Adipocyte (in vitro differentiated cells): Measurements from ENCODE around the gene LANCL1.
"Not testable (repeated sequence)": the region's sequence is repeated elsewhere in the genome, so short reads cannot be mapped to it uniquely, and the experiment has no call there.

Experiments used
- DNase-seq: peaks from one replicate; pipeline ENCODE4 v3.0.0-alpha.2; 2015; ENCODE audit warnings: low read depth
- H3K27me3 ChIP-seq: replicated peaks from 2 replicates; pipeline ENCODE4 v1.7.0; 2013; ENCODE audit warnings: mild to moderate bottlenecking, low read length, moderate library complexity; ENCODE audit not compliant: control insufficient read depth, insufficient read depth
- H3K36me3 ChIP-seq: 2 replicates; pipeline ENCODE4 v1.7.0; 2013; ENCODE audit warnings: low read length, mild to moderate bottlenecking, moderate library complexity; ENCODE audit not compliant: control insufficient read depth, insufficient read depth, severe bottlenecking
- H3K4me1 ChIP-seq: 2 replicates; pipeline ENCODE4 v1.7.0; 2013; ENCODE audit warnings: mild to moderate bottlenecking, low read length, moderate library complexity; ENCODE audit not compliant: control insufficient read depth, insufficient read depth
- H3K4me3 ChIP-seq: 2 replicates; pipeline ENCODE4 v1.7.0; 2013; ENCODE audit warnings: mild to moderate bottlenecking, low read length, moderate library complexity
- H3K9ac ChIP-seq: 2 replicates; pipeline ENCODE4 v1.7.0; 2013; ENCODE audit warnings: mild to moderate bottlenecking, low read length, moderate library complexity
- H3K9me3 ChIP-seq: 2 replicates; pipeline ENCODE4 v1.7.0; 2013; ENCODE audit warnings: mild to moderate bottlenecking, low read length, moderate library complexity; ENCODE audit not compliant: control insufficient read depth

LANCL1 gene

DNA sequence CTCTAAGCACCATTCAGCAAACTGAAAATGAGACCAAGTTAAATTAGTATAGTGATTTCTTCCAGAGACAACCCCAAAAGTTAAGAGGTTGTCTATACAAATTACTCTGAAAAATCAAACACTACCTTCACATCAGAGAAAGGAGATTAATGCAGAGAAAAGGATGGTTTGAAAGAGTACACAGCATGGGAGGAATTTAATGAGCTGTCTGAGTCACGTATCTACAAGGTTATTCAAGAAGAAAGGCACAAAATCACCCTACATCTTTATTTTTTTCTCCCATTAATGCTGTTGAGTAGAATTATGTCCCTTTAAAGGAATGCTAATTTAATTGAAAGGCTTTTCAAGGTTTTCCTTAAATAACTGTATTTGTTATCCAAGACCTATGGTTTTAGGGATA lies 41.1 kb downstream of the LANCL1 start:
- Histone ChIP-seq H3K9ac (no peak overlapping the region), H3K36me3 (peaks cover 82% of the 10 kb centered on the region), H3K4me3 (no peak overlapping the region), H3K27me3 (no peaks in the 10 kb centered on the region), H3K4me1 (no peaks in the 10 kb centered on the region), H3K9me3 (no peaks in the 10 kb centered on the region)
- no peak for DNase-seq

GRCh38 chr2:210432633-210433032 lies 43.9 kb downstream of the LANCL1 start:
- Histone ChIP-seq H3K4me1 (peaks cover 20% of the 10 kb centered on the region), H3K36me3 (peaks cover 59% of the 10 kb centered on the region), H3K27me3 (no peaks in the 10 kb centered on the region), H3K4me3 (no peak overlapping the region), H3K9ac (no peak overlapping the region), H3K9me3 (no peaks in the 10 kb centered on the region)
- DNase-seq = no peak

GRCh38 chr2:210429403-210430137 lies 47.0 kb downstream of the LANCL1 start:
- peaks cover 4% of the 10 kb centered on the region for H3K9me3 ChIP-seq

DNA sequence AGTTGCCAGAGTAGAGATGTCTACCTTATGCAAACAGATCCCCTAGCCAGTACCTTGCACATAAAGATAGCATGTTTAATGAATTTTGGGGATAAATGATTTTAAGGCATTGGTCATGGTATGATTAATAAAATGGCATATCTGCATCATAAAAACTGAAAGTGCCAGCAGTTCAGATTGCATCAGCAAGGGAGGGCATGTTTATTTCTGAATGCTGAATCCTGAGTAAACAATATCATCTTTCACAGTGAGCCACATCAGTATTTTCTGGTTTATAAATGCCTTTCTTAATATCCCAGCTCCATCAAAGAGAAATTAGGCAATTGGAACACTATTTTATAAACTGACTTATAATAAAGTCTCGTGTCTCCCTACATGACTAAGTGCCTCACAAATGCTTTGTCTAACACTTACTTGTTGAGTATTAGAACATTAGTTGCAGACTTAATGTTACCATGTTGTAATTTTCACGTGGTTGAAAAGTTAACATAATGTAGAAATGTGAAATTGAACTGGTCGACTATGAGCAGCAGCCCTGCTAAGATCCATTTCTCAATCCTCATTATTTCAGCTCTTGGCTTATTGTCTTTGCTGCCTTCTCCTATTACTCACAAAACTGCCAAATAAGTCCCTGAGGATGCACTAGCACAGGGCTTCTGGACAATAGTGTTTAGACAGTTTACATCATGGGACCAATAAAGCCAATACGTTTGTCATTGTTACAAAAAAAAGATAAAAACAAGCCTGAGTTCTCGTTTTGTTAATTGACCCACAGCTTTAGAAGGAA lies 48.0 kb downstream of the LANCL1 start:
- H3K9ac ChIP-seq = no peak overlapping the region
- no peaks in the 10 kb centered on the region for H3K27me3 ChIP-seq
- peaks cover 22% of the 10 kb centered on the region for H3K36me3 ChIP-seq
- peak overlapping the region; percentile 7 for H3K4me3 ChIP-seq
- peaks cover 20% of the 10 kb centered on the region for H3K4me1 ChIP-seq
- peaks cover 4% of the 10 kb centered on the region for H3K9me3 ChIP-seq
- peak; percentile 48 for DNase-seq

More at GRCh38 chr2:210429403-210430137, 47.0 kb downstream of the LANCL1 start:
- Histone ChIP-seq H3K4me3 (no peak overlapping the region), H3K27me3 (no peaks in the 10 kb centered on the region), H3K36me3 (peaks cover 31% of the 10 kb centered on the region), H3K9ac (no peak overlapping the region), H3K4me1 (peaks cover 20% of the 10 kb centered on the region)
- DNase-seq = no peak

DNA sequence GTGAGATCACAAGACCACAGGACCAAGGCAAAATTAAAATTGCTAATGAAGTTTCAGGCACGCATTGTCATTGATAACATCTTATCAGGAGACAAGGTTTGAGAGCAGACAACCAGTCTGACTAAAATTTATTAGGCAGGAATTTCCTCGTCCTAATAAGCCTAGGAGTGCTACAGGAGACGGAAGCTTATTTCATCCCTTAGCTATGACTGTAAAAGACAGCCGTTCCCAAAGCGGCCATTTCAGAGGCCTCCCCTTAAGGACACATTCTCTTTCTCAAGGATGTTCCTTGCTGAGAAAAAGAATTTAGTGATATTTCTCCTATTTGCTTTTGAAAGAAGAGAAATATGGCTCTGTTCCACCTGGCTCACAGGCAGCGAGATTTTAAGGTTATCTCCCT lies 49.2 kb downstream of the LANCL1 start:
- not testable (repeated sequence) for H3K9me3 ChIP-seq, H3K9ac ChIP-seq, H3K4me3 ChIP-seq, DNase-seq, H3K36me3 ChIP-seq, H3K27me3 ChIP-seq
- H3K4me1 ChIP-seq = peaks cover 20% of the 10 kb centered on the region

GRCh38 chr2:210422366-210422765 lies 54.2 kb downstream of the LANCL1 start:
- Histone ChIP-seq H3K4me1 (no peaks in the 10 kb centered on the region), H3K27me3 (peaks cover 2% of the 10 kb centered on the region), H3K9ac (no peak overlapping the region), H3K36me3 (no peaks in the 10 kb centered on the region), H3K4me3 (no peak overlapping the region), H3K9me3 (peaks cover 3% of the 10 kb centered on the region)
- no peak for DNase-seq

- no peak overlapping the region for H3K9ac ChIP-seq
- H3K4me3 ChIP-seq = no peak overlapping the region
- H3K36me3 ChIP-seq = no peaks in the 10 kb centered on the region
- H3K27me3 ChIP-seq = peaks cover 4% of the 10 kb centered on the region
- DNase-seq = peak; percentile 23
- H3K9me3 ChIP-seq = no peaks in the 10 kb centered on the region
- no peaks in the 10 kb centered on the region for H3K4me1 ChIP-seq
These were observed 54.6 kb downstream of the LANCL1 start for GRCh38 chr2:210421916-210422315.

GRCh38 chr2:210412660-210413059 lies 63.9 kb downstream of the LANCL1 start:
- peaks cover 18% of the 10 kb centered on the region for H3K9me3 ChIP-seq

DNA sequence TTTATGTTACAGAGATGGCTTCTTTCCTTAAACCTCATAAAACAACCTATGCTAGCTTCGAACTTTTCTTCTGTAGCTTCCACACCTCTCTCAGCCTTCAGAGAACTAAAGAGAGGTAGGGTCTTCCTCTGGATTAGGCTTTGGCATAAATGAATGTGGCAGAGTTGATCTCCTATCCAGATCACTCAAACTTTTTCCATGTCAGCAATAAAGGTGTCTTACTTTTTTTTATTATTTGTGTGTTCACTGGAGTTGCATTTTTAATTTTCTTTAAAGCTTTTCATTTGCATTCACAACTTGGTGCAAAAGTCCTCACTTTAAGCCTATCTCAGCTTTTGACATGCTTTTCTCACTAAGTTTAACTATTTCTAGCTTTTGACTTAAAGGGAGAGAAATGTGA lies 66.0 kb downstream of the LANCL1 start:
- Histone ChIP-seq H3K9me3 (peaks cover 15% of the 10 kb centered on the region), H3K4me3 (no peak overlapping the region), H3K9ac (no peak overlapping the region), H3K27me3 (no peaks in the 10 kb centered on the region), H3K4me1 (no peaks in the 10 kb centered on the region), H3K36me3 (no peaks in the 10 kb centered on the region)
- no peak for DNase-seq

More at GRCh38 chr2:210412660-210413059, 63.9 kb downstream of the LANCL1 start:
- Histone ChIP-seq H3K4me1 (no peaks in the 10 kb centered on the region), H3K9ac (no peak overlapping the region), H3K27me3 (peaks cover 4% of the 10 kb centered on the region), H3K36me3 (no peaks in the 10 kb centered on the region), H3K4me3 (no peak overlapping the region)
- no peak for DNase-seq

DNA sequence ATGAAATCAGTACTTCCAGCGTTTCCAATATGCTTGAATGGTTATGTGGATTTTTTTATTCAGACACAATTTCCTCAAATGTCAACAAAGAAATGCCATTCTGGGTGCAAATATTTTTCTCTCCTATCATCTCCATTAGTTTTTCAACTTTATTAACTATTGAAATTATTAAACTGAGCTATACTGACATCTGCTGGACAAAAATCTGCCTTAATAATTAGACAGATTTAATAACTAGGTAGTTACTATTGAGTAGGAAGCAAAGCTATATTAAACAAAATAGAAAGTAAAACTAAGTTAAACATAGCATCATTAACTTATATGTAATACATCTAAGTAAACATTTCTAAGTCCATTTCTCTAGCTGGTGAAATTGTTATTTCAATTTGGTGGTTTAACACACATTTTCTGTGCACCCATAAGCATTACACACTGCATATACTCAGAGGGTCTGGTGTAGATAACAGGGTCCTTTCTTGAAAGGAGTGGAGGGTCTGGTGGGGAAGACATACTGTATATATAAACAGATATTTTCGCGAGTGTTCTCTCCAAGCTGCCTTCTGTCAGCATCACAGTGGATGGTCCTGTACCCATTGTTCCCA lies 77.0 kb downstream of the LANCL1 start:
- H3K9ac ChIP-seq = no peak overlapping the region
- peak; percentile 36 for DNase-seq
- H3K9me3 ChIP-seq = no peaks in the 10 kb centered on the region
- H3K36me3 ChIP-seq = no peaks in the 10 kb centered on the region
- no peaks in the 10 kb centered on the region for H3K4me1 ChIP-seq
- H3K27me3 ChIP-seq = no peaks in the 10 kb centered on the region
- no peak overlapping the region for H3K4me3 ChIP-seq

DNA sequence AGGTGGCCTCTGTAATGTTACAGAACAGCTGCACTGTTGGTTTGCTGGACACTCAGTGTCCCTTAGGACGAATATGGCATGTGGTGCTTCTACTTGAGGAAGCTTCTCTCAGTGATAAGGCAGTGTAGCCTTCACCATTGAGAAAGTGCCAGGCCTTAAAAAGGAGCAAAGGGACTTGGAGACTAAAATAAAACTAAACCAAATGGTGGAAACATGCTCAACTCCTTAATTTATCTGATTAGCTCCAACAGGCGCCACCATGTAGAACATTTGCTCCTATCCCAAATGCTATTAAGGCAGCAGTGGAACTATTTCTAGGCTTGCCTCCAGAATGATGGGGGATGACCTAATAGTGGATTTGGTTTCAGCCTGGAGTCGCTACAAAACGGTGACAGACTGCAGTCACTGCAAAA lies 84.1 kb downstream of the LANCL1 start:
- no peaks in the 10 kb centered on the region for H3K4me1 ChIP-seq
- no peaks in the 10 kb centered on the region for H3K9me3 ChIP-seq
- H3K9ac ChIP-seq = no peak overlapping the region
- H3K27me3 ChIP-seq = no peaks in the 10 kb centered on the region
- no peaks in the 10 kb centered on the region for H3K36me3 ChIP-seq
- no peak for DNase-seq
- no peak overlapping the region for H3K4me3 ChIP-seq
